RWPE1 (cell line): ENCODE data around the gene PRKCQ.

Experiments
- CTCF ChIA-PET: fragments of 350-600 bp; sonication (Branson Sonifier 250); formaldehyde crosslinking; extraction: SDS; loops from one replicate; lab custom pipeline; 2021; lab: Yijun Ruan, JAX
- POLR2A ChIA-PET: fragments of 400-600 bp; formaldehyde crosslinking; extraction: SDS; loops from one replicate; lab custom pipeline; 2020; ENCODE audit warnings: antibody characterized with exemption; ENCODE audit not compliant: low non-redundant PET; lab: Yijun Ruan, JAX
- DNase-seq: peaks from one replicate; pipeline ENCODE4 v3.0.0; 2012; ENCODE audit warnings: low spot score
- H3K27ac ChIP-seq: fragments of 450-650 bp; 2 replicates; pipeline ENCODE4 v1.5.1; 2017
- CTCF ChIP-seq: fragments of 450-650 bp; conservative IDR thresholded peaks from 2 replicates; pipeline ENCODE4 v1.5.1; 2017; ENCODE audit warnings: low read depth, mild to moderate bottlenecking

PRKCQ gene

DNA sequence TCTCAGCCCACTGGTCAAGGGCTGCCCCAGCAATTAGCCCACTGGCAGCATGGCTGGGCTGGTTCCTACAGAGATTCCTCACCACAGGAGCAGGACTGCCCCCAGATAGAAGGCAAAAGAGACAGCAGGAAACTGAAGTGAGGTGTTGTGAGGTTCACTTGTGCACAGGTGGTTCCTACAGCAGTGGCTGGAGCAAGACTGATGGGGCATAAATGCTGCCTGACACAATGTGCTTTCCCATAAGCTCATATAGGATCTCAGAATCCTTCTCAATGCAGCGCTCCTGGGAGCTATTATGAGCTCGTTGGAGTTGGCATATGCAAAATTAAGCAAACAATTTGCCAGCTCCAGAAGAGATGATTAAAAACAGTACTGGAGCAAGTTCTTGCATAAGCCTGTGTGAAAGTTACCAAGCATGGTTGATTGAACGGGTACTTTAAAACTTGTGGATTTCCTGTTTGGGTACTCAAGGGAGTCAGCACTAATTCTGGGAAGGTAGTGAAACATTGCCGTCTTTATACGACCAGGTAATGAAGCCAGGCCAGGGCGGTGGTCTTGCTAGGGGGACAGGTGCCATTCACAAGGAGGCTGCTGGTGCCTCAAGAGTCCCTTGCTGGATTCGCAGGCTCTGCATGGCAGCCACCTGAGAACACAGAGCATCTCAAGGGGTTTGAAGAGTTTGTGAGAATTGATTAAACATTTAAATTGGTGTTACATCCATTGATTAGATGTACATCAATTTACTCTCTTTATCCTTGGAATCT is 20.3 kb upstream of the PRKCQ start:
- DNase-seq = no peak
- POLR2A ChIA-PET = no interaction called here
- no peak for TF ChIP-seq CTCF
- no peak overlapping the region for H3K27ac ChIP-seq
- CTCF ChIA-PET = interaction anchor here (1.4 kb wide), 1 partner anchor 11 kb away, joined by 4 read pairs; no protein-coding TSS in a partner anchor

DNA sequence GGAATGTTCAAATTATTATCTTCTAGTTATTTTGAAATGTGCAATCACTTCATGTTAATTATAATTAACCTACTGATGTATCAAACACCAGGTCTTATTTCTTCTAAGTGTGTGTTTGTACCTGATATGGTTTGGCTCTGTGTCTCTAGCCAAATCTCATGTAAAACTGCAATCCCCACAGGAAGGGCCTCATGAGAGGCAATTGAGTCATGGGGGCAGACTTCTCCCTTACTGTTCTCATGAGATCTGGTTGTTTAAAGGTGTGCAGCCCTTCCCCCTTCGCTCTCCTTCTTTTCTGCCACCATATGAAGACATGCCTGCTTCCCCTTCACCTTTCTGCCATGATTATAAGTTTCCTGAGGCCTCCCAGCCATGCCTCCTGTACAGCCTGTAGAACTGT is 18.6 kb upstream of the PRKCQ start:
- TF ChIP-seq CTCF = no peak
- no peak for DNase-seq
- POLR2A ChIA-PET = no interaction called here
- no peak overlapping the region for H3K27ac ChIP-seq
- CTCF ChIA-PET = no interaction called here

DNA sequence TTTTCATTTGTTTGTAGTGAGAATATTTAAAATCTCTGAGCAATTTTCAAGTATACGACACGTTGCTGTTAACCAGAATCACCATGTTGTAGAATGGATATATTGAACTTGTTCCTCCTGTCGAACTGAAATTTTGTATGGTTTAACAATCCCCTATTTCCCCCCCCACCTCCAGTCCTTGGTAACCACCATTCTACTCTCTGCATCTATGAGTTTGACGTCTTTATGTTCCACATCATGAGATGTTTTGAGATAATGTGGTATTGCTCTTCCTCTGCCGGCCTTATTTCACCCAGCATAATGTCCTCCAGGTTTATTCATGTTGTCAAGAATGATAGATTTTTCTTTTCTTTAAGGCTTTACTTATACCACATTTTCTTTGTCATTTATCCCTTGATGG is 17.4 kb upstream of the PRKCQ start:
- no peak for DNase-seq
- TF ChIP-seq CTCF = no peak
- POLR2A ChIA-PET = no interaction called here
- CTCF ChIA-PET = no interaction called here
- H3K27ac ChIP-seq = no peak overlapping the region

- DNase-seq = no peak
- CTCF ChIA-PET = no interaction called here
- no peak overlapping the region for H3K27ac ChIP-seq
- TF ChIP-seq CTCF = no peak
- POLR2A ChIA-PET = no interaction called here
These were observed 15.4 kb upstream of the PRKCQ start for GRCh38 chr10:6595499-6595898.

DNA sequence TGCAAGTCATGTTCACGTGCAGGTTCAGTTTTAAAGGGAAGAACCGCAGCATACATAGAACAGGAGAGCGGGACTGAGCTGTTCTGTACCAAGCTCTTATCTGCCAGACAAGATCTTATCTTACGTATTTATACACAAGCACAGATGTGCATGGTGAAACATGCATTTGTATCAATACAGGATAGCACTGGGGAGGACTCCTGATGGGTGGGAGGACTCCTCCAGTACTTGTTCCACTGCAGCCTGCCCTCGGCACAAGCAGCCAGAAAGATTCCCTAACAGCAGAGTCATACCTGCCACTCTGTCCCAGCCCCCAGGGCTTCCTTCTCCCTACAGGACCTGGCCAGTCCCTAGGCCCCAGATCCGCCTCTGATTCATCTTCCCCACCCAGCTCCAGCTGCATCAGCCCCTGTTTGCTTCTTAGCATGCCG is 13.2 kb upstream of the PRKCQ start:
- CTCF ChIA-PET = no interaction called here
- H3K27ac ChIP-seq = 0 out of 2 replicates have a peak overlapping the region, but pooled peaks have one; percentile 15
- peak; percentile 59 for DNase-seq
- POLR2A ChIA-PET = interaction anchor here (0.5 kb wide), 1 partner anchor 1640 kb away, joined by 4 read pairs; no protein-coding TSS in a partner anchor
- TF ChIP-seq CTCF = no peak

GRCh38 chr10:6592080-6592479 is 12.0 kb upstream of the PRKCQ start:
- ChIA-PET POLR2A (no interaction called here), CTCF (no interaction called here)

More at GRCh38 chr10:6592080-6592479, 12.0 kb upstream of the PRKCQ start:
- no peak for TF ChIP-seq CTCF
- no peak overlapping the region for H3K27ac ChIP-seq
- DNase-seq = no peak
